GM06990 (cell line): ENCODE results near the gene AGPS.
"Not testable (repeated sequence)": the region's sequence is repeated elsewhere in the genome, so short reads cannot be mapped to it uniquely, and the experiment has no call there.

ENCODE experiments used
- DNase-seq: peaks from one replicate; pipeline ENCODE4 v3.0.0-alpha.2; 2011; ENCODE audit not compliant: insufficient read length; ENCODE audit errors: extremely low read depth
- H3K27me3 ChIP-seq: replicated peaks from 2 replicates; pipeline ENCODE4 v1.6.0; 2011; ENCODE audit warnings: low read length; ENCODE audit not compliant: control insufficient read depth, insufficient read depth
- H3K36me3 ChIP-seq: 2 replicates; pipeline ENCODE4 v1.5.1; 2011; ENCODE audit warnings: low read length; ENCODE audit not compliant: control insufficient read depth, insufficient read depth
- H3K4me3 ChIP-seq: replicated peaks from 2 replicates; pipeline ENCODE4 v1.5.1; 2011; ENCODE audit warnings: low read depth, mild to moderate bottlenecking, control low read depth, low read length
- CTCF ChIP-seq: IDR thresholded peaks from 2 replicates; pipeline ENCODE4 v1.5.1; 2011; ENCODE audit warnings: low read length, control low read depth, mild to moderate bottlenecking, inconsistent platforms; ENCODE audit not compliant: insufficient read depth, poor library complexity, severe bottlenecking

AGPS gene

GRCh38 chr2:177355874-177356273, 36.7 kb upstream of the AGPS start:
- Histone ChIP-seq H3K36me3 (no peaks in the 10 kb centered on the region; the same call in 1 of the 2 replicates), H3K4me3 (no peak overlapping the region), H3K27me3 (no peaks in the 10 kb centered on the region)
- DNase-seq, result no peak
- TF ChIP-seq CTCF, result no peak

GRCh38 chr2:177359836-177360595, 32.6 kb upstream of the AGPS start:
- no peak for DNase-seq
- Histone ChIP-seq H3K36me3 (no peaks in the 10 kb centered on the region; the same call in 1 of the 2 replicates), H3K4me3 (no peak overlapping the region), H3K27me3 (no peaks in the 10 kb centered on the region)
- no peak for TF ChIP-seq CTCF

- no peak overlapping the region for H3K4me3 ChIP-seq
- H3K36me3 ChIP-seq, result no peaks in the 10 kb centered on the region; the same call in 1 of the 2 replicates
- H3K27me3 ChIP-seq, result no peaks in the 10 kb centered on the region
- TF ChIP-seq CTCF, result no peak
- DNase-seq, result no peak
Measured at GRCh38 chr2:177362499-177362898, 30.1 kb upstream of the AGPS start.

- no peak for DNase-seq
Measured at GRCh38 chr2:177363332-177363731, 29.2 kb upstream of the AGPS start.

GRCh38 chr2:177365764-177366163, 26.8 kb upstream of the AGPS start:
- not testable (repeated sequence) for DNase-seq, H3K36me3 ChIP-seq, H3K4me3 ChIP-seq, H3K27me3 ChIP-seq

More at GRCh38 chr2:177363332-177363731, 29.2 kb upstream of the AGPS start:
- no peak overlapping the region for H3K4me3 ChIP-seq
- H3K36me3 ChIP-seq, result no peaks in the 10 kb centered on the region; the same call in 1 of the 2 replicates
- H3K27me3 ChIP-seq, result no peaks in the 10 kb centered on the region
- no peak for TF ChIP-seq CTCF

- H3K27me3 ChIP-seq, H3K36me3 ChIP-seq, DNase-seq, H3K4me3 ChIP-seq: not testable (repeated sequence)
Measured at GRCh38 chr2:177368023-177368422, 24.6 kb upstream of the AGPS start.
